Astrocyte (in vitro differentiated cells and primary cell): ENCODE data around the gene AATF. TPM values are rescaled to one million over a fixed set of nuclear protein-coding genes. Genes with fewer than 3 reads are reported as not detected.
A peak's percentile ranks its signal among the peaks of the same experiment; 100 is the strongest.

Source experiments
- DNase-seq: peaks from one replicate; pipeline ENCODE4 v3.0.0-alpha.2; 2010; ENCODE audit warnings: low read depth
- FAIRE-seq: peaks from 2 replicates; lab custom pipeline; 2011; peaks lifted over from hg19 to GRCh38; lab: Jason Lieb, UNC
- H2AFZ ChIP-seq: 2 replicates; pipeline ENCODE4 v1.6.0; 2012; ENCODE audit warnings: low read depth, low read length, inconsistent platforms
- H3K27ac ChIP-seq: 2 replicates; pipeline ENCODE4 v1.5.1; 2011; ENCODE audit warnings: low read depth, low read length, inconsistent platforms
- H3K27me3 ChIP-seq: 2 replicates; pipeline ENCODE4 v1.6.0; 2011; ENCODE audit warnings: low read length, inconsistent platforms; ENCODE audit not compliant: insufficient read depth
- H3K36me3 ChIP-seq: 2 replicates; pipeline ENCODE4 v1.5.1; 2011; ENCODE audit warnings: low read length, inconsistent platforms; ENCODE audit not compliant: insufficient read depth
- H3K4me1 ChIP-seq: 2 replicates; pipeline ENCODE4 v1.5.1; 2011; ENCODE audit warnings: low read length, inconsistent platforms; ENCODE audit not compliant: insufficient read depth
- H3K4me2 ChIP-seq: 2 replicates; pipeline ENCODE4 v1.6.0; 2012; ENCODE audit warnings: low read length, inconsistent platforms
- H3K4me3 ChIP-seq: 2 replicates; pipeline ENCODE4 v1.5.1; 2011; ENCODE audit warnings: low read depth, mild to moderate bottlenecking, low read length, inconsistent platforms; ENCODE audit not compliant: insufficient read depth
- H3K79me2 ChIP-seq: 2 replicates; pipeline ENCODE4 v1.6.0; 2012; ENCODE audit warnings: mild to moderate bottlenecking, low read length, inconsistent platforms; ENCODE audit not compliant: insufficient read depth
- H3K9ac ChIP-seq: 2 replicates; pipeline ENCODE4 v1.6.0; 2012; ENCODE audit warnings: mild to moderate bottlenecking, low read length, inconsistent platforms
- H3K9me3 ChIP-seq: 2 replicates; pipeline ENCODE4 v1.5.1; 2012; ENCODE audit warnings: low read depth, mild to moderate bottlenecking, low read length, inconsistent platforms; ENCODE audit not compliant: insufficient read depth
- H4K20me1 ChIP-seq: 2 replicates; pipeline ENCODE4 v1.6.0; 2012; ENCODE audit warnings: low read length, inconsistent platforms; ENCODE audit not compliant: insufficient read depth
- H3K27ac Mint-ChIP-seq: one replicate; pipeline ENCODE4 v1.8.0; 2021; ENCODE audit warnings: mild to moderate bottlenecking, mixed read lengths; ENCODE audit not compliant: unreplicated experiment
- H3K27me3 Mint-ChIP-seq: one replicate; pipeline ENCODE4 v1.8.0; 2021; ENCODE audit warnings: low read depth, mixed read lengths; ENCODE audit not compliant: unreplicated experiment
- H3K36me3 Mint-ChIP-seq: one replicate; pipeline ENCODE4 v1.8.0; 2021; ENCODE audit warnings: low read depth, mixed read lengths; ENCODE audit not compliant: unreplicated experiment
- H3K4me1 Mint-ChIP-seq: one replicate; pipeline ENCODE4 v1.8.0; 2021; ENCODE audit warnings: low read depth, mixed read lengths; ENCODE audit not compliant: unreplicated experiment
- H3K4me3 Mint-ChIP-seq: one replicate; pipeline ENCODE4 v1.8.0; 2021; ENCODE audit warnings: mild to moderate bottlenecking, moderate library complexity, mixed read lengths; ENCODE audit not compliant: unreplicated experiment
- H3K9me3 Mint-ChIP-seq: one replicate; pipeline ENCODE4 v1.8.0; 2021; ENCODE audit warnings: mild to moderate bottlenecking, mixed read lengths; ENCODE audit not compliant: unreplicated experiment
- CTCF ChIP-seq: IDR thresholded peaks from 2 replicates; pipeline ENCODE4 v1.5.1; 2011; ENCODE audit warnings: low read depth, mild to moderate bottlenecking, inconsistent platforms, low read length, moderate library complexity; ENCODE audit not compliant: insufficient read depth
- EZH2 ChIP-seq: IDR thresholded peaks from 2 replicates; pipeline ENCODE4 v1.6.1; 2012; ENCODE audit warnings: mild to moderate bottlenecking, low read length, inconsistent platforms; ENCODE audit not compliant: insufficient read depth
- total RNA-seq: library from RNA; stranded (reverse); gene quantifications from 2 replicates; pipeline ENCODE4 v1.2.1, GENCODE V29; 2021

AATF gene
- total RNA-seq, 1 donor from 2014 or later = 47.1 TPM

GRCh38 chr17:36977066-36977465, 28.3 kb downstream of the AATF start:
- no peak overlapping the region for H3K4me3 Mint-ChIP-seq
- Histone ChIP-seq H3K4me3 (no peak overlapping the region), H3K4me2 (no peak overlapping the region), H4K20me1 (peaks cover 29% of the 10 kb centered on the region), H3K27me3 (no peaks in the 10 kb centered on the region), H3K36me3 (no peaks in the 10 kb centered on the region), H3K9me3 (no peaks in the 10 kb centered on the region), H3K79me2 (peaks cover 50% of the 10 kb centered on the region), H3K9ac (no peak overlapping the region), H3K4me1 (peaks cover 20% of the 10 kb centered on the region), H2AFZ (no peak overlapping the region), H3K27ac (no peak overlapping the region)
- H3K27ac Mint-ChIP-seq = no peak overlapping the region
- H3K27me3 Mint-ChIP-seq = no peaks in the 10 kb centered on the region
- FAIRE-seq (no peak), DNase-seq (no peak)
- no peaks in the 10 kb centered on the region for H3K9me3 Mint-ChIP-seq
- peaks cover 22% of the 10 kb centered on the region for H3K4me1 Mint-ChIP-seq
- H3K36me3 Mint-ChIP-seq = no peaks in the 10 kb centered on the region
- TF ChIP-seq EZH2 (no peak), CTCF (no peak)

GRCh38 chr17:36977568-36977967, 28.8 kb downstream of the AATF start:
- Histone ChIP-seq H3K4me2 (no peak overlapping the region), H3K9ac (no peak overlapping the region), H3K27me3 (no peaks in the 10 kb centered on the region), H3K27ac (no peak overlapping the region), H3K4me1 (peaks cover 20% of the 10 kb centered on the region), H3K4me3 (no peak overlapping the region), H3K9me3 (no peaks in the 10 kb centered on the region), H3K36me3 (no peaks in the 10 kb centered on the region), H2AFZ (no peak overlapping the region), H4K20me1 (peaks cover 25% of the 10 kb centered on the region), H3K79me2 (peaks cover 51% of the 10 kb centered on the region)
- Mint-ChIP-seq H3K9me3 (no peaks in the 10 kb centered on the region), H3K4me3 (no peak overlapping the region), H3K4me1 (peaks cover 17% of the 10 kb centered on the region), H3K27ac (no peak overlapping the region), H3K36me3 (peaks cover under 1% of the 10 kb centered on the region), H3K27me3 (no peaks in the 10 kb centered on the region)
- TF ChIP-seq CTCF (no peak), EZH2 (no peak)
- FAIRE-seq (no peak), DNase-seq (no peak)

- Histone ChIP-seq H3K4me1 (peaks cover 20% of the 10 kb centered on the region), H3K27ac (peak overlapping the region; percentile 33), H2AFZ (no peak overlapping the region), H3K36me3 (no peaks in the 10 kb centered on the region), H3K9me3 (no peaks in the 10 kb centered on the region), H4K20me1 (peaks cover 18% of the 10 kb centered on the region), H3K9ac (no peak overlapping the region), H3K4me3 (no peak overlapping the region), H3K27me3 (no peaks in the 10 kb centered on the region), H3K79me2 (peaks cover 46% of the 10 kb centered on the region), H3K4me2 (peak overlapping the region; percentile 71)
- DNase-seq (peak; percentile 39), FAIRE-seq (no peak)
- H3K36me3 Mint-ChIP-seq = peaks cover 4% of the 10 kb centered on the region
- peaks cover 12% of the 10 kb centered on the region for H3K4me1 Mint-ChIP-seq
- no peaks in the 10 kb centered on the region for H3K27me3 Mint-ChIP-seq
- no peaks in the 10 kb centered on the region for H3K9me3 Mint-ChIP-seq
- H3K27ac Mint-ChIP-seq = no peak overlapping the region
- H3K4me3 Mint-ChIP-seq = no peak overlapping the region
- TF ChIP-seq CTCF (no peak), EZH2 (no peak)
Measured at GRCh38 chr17:36978810-36979564, 30.2 kb downstream of the AATF start.
